Testis (tissue), 2 donors: ENCODE data around the gene TRPM3.

ENCODE experiments used
- CTCF ChIP-seq, 3 experiments: fragments of 450-650 bp in 2 of 3; fragments of 200-600 bp in 1 of 3; sonication (generic) in 1 of 3; IDR thresholded peaks; one replicate each; pipeline ENCODE4 v1.5.1; 2016 to 2019; ENCODE audit warnings: antibody characterized with exemption in 3 of 3, mild to moderate bottlenecking in 2 of 3, moderate library complexity in 1 of 3
- POLR2A ChIP-seq: fragments of 450-650 bp; IDR thresholded peaks from one replicate; pipeline ENCODE4 v1.6.1; 2017; ENCODE audit warnings: antibody characterized with exemption, mild to moderate bottlenecking, moderate library complexity

GRCh38 chr9:70566751-70567150 lies 554.7 kb downstream of the TRPM3 start:
- TF ChIP-seq CTCF (IDR thresholded peaks at IDR 0.05) (no peak), POLR2A (no peak)
